HG03196 (cell line): ENCODE results near the gene MGME1.

ENCODE experiments used
- ATAC-seq: cut with Tn5 transposase; IDR thresholded peaks from one replicate; pipeline ENCODE4 v1.9.1; 2021; ENCODE audit not compliant: unreplicated experiment

MGME1 gene

DNA sequence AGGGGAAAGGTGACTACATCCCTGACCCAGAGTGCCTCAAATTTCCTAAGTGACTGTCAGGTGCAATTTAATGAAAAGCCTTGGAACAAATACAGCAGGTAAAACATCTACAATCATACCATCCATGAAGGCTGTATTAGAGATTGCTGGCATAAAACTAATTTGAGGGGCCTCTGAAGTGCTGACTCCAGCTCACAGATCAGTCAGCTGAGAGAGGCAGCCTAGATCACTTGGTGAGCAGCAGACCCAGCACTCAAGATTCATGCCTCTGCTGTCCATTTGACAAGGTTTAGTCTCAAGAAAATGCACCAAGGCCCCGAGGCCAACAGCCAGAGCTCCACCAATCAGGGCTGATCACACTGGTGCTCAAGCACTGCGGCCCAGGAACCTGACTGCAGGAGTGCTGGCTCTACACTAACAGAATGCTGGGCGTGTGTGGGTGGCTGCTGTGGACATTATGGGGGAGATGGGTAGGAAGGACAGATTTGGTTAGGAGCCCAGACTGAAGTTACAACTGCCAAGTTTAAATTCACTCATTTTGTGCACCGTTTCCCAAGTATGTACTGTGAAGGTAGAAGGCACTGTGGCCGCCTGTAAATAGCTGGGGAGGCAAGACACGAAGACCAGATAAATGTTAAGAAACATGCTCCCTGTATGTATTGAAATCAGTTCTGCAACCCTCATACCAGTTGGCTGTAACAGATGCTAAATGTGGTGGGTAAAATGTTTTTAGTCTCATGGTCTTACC is 28.4 kb upstream of the MGME1 start:
- no peak for ATAC-seq

DNA sequence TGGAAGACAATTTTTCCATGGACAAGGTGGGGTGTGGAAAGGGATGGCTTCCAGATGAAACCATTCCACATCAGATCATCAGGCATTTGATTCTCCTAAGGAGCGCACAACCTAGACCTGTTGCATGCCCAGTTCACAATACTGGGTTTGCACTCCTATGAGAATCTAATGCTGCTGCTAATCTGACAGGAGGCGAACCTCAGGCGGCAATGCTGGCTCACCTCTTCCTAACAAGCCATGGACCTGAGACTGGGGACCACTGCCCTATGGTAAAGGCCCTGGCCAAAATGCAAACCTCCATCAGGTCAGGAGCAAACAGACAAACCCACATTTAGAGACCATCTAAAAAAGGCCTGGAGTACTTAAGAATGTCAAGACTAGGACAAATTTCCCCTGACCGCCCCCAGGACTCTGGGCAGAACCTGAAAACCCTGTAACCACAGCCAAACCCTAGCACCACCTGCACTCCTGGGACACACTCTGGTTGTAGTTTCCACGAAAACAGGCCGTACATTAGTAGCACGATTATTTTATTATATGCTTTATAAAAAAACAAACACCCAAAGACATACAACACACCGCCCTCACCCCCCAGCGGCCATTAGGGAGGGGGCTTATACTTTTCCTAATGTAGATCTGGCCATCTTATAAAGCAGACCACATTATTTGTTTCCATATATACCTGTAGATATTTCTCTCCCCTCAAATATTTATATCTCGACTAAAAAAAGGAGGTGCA is 27.6 kb upstream of the MGME1 start:
- no peak for ATAC-seq

DNA sequence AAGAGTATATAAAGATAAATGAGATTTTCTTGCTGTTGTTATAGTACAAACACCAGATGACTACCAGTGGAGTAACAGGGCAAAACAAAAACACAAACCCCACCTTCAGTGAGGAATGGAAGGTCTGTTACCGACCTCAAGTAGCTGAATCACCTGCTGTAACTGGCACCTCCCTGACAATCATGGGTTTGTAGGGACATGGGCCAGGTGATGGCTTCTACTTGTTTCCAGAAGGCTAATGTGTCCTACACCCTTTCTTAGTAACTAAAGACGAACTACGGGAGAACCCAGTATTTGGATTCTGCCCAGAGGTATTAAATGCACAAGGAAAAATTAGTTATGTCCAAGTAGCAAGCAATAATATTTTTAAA is 27.0 kb upstream of the MGME1 start:
- ATAC-seq = no peak

DNA sequence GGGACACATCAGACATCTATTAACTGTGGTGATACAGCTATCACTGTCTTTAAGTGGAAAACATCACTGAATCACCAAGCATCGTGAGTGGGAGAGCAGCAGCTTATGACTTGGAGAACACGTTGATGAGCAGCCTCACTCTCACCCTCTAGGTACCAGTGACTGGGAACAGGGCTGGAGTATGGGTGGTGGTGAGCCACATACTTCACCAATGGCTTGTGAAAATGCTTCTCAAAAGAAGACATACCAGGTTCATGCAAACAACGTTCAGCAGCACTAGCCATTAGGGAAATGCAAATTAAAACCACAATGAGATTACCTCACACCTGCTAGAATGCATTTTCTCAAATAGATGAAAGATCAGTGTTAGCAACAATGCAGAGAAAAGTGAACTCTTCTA is 25.5 kb upstream of the MGME1 start:
- peak; percentile 62 for ATAC-seq

DNA sequence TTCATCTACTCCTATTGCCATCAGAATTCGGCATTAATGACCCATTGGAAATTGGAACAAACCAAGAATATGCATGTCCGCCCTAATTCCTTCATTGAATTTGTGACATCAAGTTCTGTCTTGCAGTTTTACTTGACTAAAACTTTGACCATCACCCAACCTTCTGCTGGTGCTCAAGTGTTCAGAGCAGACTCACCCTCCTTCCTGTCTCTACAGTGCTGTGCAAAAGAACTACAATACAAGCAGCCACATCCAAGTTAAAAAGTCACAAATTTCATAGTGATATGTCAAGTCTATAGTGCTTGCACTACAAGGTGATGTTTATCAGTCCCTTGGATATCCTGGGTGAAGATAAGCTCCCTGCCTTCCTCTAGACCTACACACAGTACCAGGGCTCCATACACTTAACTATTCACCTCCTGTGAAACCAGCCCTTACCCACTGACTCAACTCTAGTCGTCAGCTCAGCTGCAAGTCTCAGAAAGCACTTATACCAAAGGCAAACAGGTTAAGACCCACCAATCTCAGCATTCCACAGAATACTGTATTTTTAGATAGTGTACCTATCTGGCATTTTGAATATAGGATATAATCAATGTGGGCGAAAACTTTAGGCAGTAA is 23.9 kb upstream of the MGME1 start:
- no peak for ATAC-seq

DNA sequence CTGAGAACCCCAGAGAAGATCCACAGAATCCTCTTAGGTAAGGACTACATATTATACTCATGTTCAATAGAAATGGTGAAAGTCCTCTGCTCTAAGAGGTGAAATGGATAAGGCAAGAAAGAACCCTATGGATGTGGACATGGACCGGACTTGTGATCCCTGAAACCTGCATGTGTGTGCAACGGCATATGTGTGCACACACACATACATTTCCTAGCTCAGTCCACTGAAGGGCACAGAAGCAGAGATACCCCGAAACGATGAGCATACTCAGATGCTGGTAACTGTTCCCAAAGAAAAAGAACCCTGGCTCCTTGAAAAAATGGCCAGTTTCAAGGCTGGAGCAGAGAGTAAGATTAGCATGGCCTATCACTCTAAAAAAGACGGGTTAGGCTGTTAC is 22.8 kb upstream of the MGME1 start:
- ATAC-seq = no peak

DNA sequence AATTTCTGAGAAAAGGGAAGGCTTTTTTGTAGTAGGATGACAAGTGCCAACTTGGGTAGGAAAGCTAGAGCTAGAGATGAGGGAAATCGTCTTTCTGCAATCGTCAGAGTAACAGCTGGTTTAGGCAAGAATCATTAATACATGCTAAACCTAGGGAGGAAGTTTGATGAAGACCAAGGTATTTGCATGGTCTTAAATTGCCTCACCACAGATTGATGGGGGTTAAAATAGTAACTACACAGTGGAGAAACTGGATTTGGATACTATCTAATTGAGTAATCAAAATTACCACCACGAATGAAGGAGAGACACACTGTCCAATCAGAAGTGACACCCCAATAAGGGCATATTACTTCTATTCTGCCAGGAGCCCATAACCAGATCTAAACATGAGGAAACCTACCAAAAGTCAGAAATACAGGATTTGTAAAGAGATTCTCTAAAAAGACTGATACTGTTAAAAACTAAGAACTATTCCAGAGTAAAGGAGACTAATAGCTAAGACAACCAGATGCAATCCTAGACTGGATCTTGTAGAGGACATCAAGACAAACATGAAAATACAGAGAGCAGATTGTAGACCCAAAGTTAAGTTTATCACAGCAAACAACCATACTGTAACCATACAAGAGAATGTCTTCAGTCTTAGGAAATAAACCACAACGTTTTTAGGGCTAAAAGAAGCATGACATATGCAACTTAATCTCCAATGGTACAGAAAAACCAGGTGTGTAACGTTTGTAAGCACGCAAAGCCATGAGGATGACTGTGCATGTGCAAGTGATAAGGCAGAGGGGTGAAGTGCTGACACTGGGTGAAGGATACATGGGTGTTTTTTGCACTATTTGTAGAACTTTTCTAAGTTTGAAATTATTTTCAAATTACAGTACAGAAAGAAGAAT is 22.0 kb upstream of the MGME1 start:
- ATAC-seq = no peak

DNA sequence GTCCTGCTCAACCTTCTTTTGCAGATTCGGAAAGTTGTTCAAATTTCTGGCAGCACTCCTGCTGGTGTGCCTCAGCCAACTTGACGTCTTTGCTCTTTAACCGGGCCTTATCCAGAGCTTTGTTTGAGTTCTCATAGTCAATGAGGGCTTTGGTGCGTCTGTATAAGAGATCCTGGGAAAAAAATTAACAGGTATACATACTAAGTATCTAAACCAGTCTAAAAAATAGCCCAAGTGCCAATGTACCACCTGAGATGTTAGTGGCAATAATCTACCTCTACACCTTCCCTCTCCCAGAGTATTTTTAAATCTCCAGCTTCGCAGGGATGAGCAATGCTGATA is 21.4 kb upstream of the MGME1 start:
- ATAC-seq = no peak

DNA sequence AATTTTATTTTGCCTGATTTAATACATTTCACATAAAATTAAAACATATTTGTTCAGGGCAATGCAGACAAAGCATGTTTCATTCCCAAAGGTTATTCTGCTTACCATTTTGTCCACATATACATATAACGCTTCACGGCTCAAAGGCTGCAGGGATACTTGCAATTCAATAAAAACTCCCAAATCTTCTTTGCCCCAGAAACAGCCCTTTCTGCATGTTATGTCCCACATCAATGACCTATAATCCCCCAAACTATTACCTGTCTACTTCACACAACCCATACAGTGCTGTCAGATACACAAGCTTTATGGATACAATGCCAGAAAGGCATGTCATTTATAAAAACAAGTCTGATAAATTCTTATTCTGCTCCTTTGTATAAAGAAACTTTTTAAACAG is 20.4 kb upstream of the MGME1 start:
- no peak for ATAC-seq

DNA sequence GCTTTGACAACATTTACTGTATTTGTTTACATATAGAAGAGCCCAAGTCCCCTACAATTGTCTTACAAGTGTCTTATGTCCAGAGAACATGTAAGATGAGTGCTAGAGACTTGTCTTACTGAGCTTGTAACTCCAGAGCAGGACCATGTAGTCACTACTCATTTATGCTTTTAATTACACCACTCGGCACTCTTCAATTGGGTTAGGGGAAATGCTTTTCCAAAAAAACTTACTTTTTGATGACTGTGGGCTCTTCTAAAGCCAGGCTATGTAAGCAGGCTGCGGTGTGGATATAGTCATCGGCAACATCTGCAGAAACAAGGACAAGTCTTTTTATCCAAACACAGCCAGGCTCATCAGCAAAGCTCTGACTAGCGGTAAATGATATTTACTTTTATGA is 18.9 kb upstream of the MGME1 start:
- no peak for ATAC-seq

DNA sequence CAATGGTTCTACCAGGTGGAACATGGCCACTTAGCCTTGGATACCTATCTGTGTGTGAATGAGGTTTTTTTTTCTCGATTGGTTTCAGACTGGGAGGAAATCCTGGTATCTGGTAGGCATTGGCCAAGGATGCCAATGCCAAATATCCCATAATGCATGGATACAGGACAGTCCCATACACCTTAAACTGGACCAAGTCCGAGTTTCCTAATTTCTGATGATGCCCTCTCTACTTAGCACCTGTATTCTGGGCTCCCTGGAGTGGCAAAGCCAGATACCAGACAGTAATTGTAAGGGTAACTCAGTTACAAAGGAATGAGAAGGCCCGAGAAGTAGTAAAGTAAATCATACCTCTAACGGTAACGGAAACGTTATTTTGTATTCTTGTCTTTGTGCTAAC is 18.1 kb upstream of the MGME1 start:
- no peak for ATAC-seq

DNA sequence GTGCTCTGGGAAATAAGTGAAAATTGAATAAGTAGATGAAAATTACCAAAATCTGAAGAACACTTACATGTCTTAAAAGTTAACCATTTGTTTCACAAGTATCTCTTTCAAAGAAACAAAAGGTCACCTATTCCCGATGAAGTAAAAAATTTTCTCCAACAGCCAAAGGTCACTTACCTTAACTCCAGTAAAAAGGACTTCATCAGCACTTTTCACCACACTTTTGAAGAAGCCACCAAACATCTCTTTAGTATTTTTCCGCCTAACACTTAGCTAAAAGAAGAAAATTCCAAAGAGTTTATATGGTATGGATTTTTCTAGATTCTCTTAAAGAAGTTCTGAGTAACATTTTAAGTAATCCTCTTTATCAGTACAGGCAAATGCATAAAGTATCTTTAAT is 17.5 kb upstream of the MGME1 start:
- no peak for ATAC-seq

DNA sequence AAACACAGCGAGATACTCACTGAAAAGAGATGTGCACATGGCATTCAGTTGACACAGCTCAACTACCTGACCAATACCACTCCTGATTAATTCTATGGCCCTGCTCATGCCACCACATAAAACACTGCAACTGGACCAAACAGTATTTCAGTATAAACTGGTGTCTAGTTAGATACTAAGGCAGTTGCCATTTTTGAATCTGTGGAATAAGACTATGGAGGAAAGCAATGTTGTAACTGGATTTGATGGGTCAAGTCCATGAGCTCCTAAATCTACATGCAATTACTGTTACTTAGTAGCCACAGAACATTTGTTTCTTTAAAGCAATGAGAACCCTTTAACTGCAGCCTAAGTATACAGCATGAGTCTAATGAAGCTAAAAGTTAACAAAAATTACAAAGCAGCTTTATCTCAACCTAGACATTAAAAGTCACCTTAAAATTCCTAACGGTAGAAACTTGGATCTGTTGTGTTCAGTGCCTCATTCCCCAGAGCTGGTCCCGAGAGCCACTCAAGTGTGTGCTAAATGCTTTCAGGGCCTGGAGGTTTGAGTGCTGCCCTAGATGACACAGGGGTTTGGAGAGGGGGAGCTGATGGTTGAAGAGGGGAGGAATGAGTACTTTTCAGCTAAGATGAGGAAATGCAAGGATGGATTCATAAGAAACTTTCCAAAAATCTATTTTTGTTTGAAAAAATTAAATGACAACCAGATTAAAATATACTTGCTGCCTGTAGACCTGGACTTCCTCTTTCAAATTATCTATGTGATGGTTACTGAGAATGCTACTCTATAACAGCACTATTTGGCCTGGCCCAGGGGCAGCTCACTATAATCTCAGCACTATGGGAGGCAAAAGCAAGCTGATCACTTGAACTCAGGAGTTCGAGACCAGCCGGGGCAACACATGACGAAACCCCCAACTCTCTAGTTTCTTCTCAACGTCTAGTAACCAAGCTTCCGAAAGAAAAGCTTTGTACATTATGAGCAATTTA is 15.8 kb upstream of the MGME1 start:
- ATAC-seq = no peak

DNA sequence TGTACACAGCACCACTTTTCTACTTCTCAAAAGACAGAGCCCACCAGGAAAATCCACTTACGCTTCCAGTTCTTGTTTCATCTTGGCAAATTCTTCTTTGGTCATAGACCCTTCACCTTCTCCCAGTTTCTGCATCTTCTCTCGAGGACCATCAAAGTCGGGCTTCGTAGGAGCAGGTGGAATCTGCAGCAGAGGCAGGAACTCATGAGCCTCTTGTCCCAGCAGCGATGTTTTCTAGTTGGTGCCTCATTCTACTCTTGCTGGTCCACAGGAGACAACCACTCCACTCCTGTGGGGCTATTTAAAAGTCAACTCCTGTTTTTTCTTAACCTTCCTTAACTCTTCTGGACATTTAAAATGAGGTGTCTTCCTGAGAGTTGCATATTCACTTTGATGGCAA is 14.9 kb upstream of the MGME1 start:
- no peak for ATAC-seq

DNA sequence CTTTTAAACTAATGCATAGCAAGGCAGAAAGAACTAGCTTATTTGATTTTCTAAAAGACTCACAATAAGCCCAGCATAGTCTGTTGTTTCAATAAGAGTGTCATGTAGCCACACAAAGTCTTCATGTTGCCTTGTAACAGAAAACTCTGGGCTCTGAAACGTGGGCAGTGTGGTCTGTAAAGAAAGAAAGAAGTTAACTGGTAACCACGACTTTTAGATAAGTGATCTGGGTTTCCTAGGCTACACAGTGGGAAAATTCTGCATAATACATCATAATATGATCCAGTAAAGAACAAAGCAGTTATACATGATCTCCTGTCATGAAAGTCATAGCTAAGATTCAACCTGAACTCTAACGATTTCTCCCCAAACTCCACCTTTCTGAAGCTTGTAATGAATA is 13.5 kb upstream of the MGME1 start:
- ATAC-seq = no peak

DNA sequence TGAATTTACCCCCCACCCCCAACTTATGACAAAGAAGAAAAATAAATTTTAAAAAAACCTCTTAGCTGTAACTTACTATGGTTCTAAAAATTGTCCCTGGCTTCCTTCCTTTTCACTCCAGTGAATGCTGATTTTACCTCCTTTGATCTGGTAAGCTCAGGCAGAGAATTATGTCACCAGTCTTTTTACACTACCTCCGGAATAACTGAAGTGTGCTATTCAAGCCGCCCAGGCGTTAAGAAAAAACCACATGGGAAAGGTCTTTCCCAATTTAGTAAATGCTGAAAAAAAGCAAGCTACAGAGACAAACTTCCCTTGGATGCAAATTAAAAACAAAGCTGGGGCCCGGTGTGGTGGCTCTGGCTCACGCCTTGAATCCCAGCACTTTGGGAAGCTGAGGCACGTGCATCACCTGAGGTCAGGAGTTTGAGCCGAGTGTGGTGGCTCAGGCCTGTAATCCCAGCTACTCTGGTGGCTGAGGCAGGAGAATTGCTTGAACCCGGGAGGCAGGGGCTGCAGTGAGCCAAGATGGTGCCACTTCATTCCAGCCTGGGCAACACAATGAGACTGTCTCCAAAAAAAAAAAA is 12.6 kb upstream of the MGME1 start:
- ATAC-seq = no peak

DNA sequence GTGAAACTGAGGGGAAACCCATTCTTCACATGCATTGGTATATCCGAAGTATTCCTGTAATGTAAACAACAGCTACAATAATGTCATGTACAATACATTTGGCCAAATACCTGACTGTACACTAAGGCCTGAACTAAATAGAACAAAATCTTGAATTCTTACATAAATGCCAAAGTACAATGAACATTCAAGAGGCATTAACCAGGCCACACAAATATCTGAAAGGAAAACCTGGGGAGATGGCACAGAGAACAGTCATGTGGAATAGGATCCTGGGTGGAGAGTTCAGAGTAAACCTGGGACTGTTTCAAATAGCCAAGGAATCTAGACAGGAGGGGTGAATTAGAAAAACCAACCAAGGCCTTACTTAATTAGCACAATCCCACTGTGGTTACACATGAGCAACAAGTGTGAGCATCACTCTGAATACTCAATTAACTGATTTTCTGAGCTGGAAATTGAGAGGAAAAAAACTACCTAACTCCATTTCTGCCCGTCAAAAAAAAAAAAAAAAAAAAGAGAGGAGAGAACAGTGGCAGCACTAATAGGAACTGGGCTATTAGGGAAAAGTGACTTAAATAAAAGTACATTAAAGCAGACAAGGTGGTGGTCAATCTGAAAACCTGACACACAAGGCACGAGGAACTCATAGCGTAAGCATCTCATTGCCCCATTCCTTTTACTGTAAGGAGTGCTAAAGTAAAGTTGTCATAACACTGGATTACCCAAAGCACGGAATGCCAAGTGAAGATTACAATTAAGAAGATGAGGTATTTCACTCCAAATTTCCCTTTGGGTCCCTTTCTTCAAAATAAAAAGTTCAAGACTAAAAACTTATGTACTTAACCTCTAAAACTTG is 11.1 kb upstream of the MGME1 start:
- ATAC-seq = no peak

DNA sequence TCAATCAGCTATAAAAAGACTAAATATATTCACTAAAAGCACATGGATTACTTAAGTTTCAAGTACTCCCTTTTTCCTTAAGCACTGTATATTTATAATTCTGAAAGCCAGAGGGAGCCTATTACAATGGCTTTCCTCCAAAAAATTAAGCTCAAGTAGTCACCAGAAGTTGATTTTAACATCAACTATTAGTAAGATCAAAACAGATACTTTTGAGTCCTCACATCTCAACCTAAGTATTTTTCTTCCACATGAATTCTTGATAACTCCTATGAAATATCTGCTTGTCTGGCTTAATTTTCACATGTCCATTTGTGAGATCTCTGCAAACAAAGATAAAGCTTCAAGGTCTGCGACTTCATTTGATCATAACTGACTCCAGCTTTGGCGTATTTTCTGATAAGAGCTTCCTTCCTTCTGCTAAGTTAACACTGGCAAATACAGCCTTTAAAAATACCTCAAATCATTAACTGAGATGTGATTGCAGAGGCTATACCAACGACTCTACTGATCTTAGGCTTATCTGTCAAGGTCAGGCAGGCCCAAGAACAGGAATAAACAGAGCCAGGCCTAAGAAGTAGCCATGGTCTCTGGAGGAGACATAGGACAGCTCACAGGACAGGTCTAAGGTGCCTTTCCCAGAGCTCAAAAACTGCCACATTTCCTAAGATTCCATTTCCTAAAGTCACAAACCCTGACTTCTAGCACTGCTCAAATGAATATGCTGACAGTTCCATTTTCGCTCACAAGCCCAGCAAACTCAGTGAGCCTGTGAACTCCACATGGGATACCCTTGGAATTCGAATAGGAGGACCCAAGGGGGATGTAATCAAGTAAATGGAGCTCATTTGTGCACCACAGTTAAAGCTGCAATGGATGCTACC is 10.2 kb upstream of the MGME1 start:
- ATAC-seq = no peak
